GM12801 (cell line): ENCODE measurements around the gene EVC2.

Experiments used
- TF ChIP-seq, protein P1 (sequence below): IDR thresholded peaks from one replicate; pipeline ENCODE4 v1.5.1; 2011; ENCODE audit warnings: control low read depth; ENCODE audit not compliant: insufficient read length; ENCODE audit errors: extremely low read depth

Gene EVC2

DNA sequence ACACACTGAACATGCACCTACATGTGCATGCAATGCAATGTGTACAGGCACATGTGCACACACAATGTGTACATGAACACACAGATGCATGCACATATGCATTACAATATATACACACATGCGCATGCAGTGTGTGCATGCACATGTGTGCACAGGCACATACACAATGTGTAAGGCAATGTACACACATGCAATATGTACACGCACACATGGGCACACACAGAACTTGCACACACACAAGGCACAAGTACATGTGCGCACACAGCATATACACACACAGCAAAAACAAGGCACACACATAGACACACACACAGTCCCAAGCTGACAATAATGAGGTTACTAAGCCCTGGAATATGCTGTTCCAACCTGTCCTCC is 76.3 kb downstream of the EVC2 start:
- TF ChIP-seq, protein P1, sequence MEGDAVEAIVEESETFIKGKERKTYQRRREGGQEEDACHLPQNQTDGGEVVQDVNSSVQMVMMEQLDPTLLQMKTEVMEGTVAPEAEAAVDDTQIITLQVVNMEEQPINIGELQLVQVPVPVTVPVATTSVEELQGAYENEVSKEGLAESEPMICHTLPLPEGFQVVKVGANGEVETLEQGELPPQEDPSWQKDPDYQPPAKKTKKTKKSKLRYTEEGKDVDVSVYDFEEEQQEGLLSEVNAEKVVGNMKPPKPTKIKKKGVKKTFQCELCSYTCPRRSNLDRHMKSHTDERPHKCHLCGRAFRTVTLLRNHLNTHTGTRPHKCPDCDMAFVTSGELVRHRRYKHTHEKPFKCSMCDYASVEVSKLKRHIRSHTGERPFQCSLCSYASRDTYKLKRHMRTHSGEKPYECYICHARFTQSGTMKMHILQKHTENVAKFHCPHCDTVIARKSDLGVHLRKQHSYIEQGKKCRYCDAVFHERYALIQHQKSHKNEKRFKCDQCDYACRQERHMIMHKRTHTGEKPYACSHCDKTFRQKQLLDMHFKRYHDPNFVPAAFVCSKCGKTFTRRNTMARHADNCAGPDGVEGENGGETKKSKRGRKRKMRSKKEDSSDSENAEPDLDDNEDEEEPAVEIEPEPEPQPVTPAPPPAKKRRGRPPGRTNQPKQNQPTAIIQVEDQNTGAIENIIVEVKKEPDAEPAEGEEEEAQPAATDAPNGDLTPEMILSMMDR = no peak

DNA sequence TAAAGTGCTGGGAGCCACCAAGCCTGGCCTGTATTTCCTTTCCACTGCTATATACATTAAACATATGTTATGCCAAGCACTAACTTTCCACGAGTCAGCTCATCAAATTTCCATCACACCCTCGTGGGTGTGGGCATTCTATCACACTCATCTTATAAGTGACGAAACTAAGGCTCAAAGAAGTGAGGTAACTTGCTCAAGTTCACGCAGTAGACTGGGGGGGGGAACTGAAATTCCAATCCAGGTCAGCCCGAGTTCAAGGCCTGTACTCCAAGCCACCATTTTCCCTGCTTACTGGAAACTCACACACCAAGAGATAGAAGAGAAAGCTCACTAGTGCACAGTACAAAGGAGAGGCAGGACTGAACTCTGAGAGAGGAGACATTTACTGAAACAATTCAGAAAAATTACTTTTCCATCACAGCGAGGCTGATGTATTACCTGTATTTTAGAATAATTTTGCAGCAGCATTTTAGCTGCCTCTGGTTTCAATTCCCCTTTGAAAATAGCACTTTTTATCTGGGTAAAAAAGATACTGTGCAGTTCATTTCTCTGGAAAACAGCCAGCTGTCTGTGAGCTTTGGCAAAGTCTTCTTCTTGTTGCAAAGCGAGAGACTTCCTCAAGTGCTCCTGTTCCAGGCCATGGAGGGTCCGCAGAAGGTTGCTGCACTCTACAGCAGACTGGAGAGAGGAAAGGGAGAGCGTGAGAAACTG is 76.8 kb downstream of the EVC2 start:
- TF ChIP-seq, protein P1 = no peak

- TF ChIP-seq, protein P1 = no peak
Measured at GRCh38 chr4:5630762-5631161, 77.6 kb downstream of the EVC2 start.

- TF ChIP-seq, protein P1 = no peak
Measured at GRCh38 chr4:5629542-5629941, 78.8 kb downstream of the EVC2 start.

DNA sequence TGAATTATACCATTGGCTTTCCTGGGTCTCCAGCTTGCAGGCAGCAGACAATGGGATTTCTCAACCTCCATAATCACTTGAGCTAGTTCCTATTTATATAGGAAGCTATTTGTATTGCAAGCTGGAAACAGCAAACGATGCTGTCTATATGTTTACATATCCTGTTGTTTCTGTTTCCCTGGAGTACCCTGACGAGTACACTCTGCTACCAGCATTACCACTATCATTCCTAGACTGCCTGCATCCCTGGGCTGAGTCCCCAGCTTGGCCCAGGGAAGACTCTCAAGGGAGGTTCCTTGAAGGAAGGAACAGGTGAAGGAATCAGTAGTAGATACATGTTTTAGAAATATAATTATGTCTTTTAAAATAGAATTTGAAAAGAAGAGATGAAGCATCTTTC is 81.4 kb downstream of the EVC2 start:
- TF ChIP-seq, protein P1 = no peak

DNA sequence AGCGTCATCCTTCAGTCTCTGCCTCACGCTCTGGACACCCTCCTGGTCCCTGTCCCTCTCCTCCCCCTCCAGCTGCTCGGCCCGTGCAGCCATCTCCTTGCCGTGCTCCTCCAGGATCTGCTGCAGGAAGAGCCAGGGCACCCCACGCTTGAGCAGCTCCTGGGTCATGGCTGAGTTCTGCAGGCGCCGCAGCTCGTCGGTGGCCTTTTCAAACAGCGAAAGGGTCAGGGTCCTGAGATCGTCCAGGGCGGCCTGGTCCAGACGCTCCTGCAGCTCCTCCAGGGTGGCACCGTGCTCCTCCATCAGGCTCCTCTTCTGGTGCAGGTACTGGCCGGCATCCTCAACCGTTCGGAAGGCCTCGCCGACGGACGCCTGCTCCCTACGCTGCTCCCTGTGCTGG is 85.8 kb downstream of the EVC2 start:
- TF ChIP-seq, protein P1 = no peak

- TF ChIP-seq, protein P1 = no peak
Measured at GRCh38 chr4:5619913-5620625, 88.3 kb downstream of the EVC2 start.
